GM18873 (cell line): ENCODE measurements around the gene ANAPC5.
A peak's percentile ranks its signal among the peaks of the same experiment; 100 is the strongest.
"Not testable (repeated sequence)": the region's sequence is repeated elsewhere in the genome, so short reads cannot be mapped to it uniquely, and the experiment has no call there.

Experiments
- ATAC-seq: cut with Tn5 transposase; IDR thresholded peaks from one replicate; pipeline ENCODE4 v1.9.1; 2021; ENCODE audit warnings: mild to moderate bottlenecking, moderate library complexity, moderate number of reproducible peaks; ENCODE audit not compliant: unreplicated experiment, low FRiP score

The ANAPC5 gene

GRCh38 chr12:121318121-121318520 is 34.1 kb downstream of the ANAPC5 start:
- no peak for ATAC-seq

DNA sequence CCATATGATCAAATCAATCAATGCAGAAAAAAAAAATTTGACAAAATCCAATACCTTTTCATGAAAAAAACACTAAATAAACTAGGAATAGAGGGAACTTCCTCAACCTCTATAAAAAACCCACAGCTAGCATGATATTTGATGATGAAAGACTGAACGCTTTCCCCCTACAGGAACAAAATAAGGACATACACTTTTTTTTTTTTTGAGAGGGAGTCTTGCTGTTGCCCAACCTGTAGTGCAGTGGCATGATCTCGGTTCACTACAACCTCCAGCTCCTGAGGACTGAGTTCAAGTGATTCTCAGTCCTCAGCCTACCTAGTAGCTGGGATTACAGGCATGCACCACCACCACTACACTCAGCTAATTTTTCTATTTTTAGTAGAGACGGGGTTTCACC is 37.8 kb downstream of the ANAPC5 start:
- ATAC-seq = no peak

- ATAC-seq = not testable (repeated sequence)
These were observed 42.0 kb downstream of the ANAPC5 start for GRCh38 chr12:121310231-121310630.

DNA sequence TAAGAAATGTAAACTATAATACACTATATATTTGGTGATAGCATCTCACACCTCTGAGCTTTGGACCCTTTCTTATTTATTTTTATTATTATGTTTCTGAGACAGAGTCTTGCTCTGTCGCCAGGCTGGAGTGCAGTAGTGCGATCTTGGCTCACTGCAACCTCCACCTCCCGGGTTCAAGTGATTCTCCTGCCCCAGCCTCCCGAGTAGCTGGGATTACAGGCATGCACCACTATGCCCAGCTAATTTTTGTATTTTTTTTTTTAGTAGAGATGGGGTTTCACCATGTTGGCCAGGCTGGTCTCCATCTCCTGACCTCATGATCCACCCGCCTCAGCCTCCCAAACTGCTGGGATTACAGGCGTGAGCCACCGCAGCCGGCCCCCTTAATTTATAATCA is 44.8 kb downstream of the ANAPC5 start:
- ATAC-seq = not testable (repeated sequence)

DNA sequence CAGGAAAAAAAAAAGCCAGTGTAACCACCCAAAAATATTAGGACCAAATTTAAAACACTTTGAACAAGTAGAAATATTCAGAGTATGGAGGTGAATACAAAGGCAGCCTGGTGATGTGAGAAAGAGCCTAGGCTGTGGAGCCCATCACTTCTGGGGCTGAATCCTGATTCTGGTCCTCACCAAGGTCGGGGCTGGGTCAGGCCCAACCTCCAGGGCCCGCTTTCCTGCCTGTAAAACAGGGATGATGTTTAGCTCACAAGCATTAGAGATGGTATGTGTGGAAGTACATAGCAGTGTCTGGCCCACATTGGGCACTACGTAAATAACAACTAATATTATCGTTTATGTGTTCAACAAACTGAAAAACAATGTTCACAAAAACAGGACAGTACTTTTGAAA is 47.9 kb downstream of the ANAPC5 start:
- ATAC-seq = no peak

- ATAC-seq = no peak
These were observed 50.3 kb downstream of the ANAPC5 start for GRCh38 chr12:121301876-121302275.

- ATAC-seq = no peak
These were observed 52.0 kb downstream of the ANAPC5 start for GRCh38 chr12:121300083-121300819.

DNA sequence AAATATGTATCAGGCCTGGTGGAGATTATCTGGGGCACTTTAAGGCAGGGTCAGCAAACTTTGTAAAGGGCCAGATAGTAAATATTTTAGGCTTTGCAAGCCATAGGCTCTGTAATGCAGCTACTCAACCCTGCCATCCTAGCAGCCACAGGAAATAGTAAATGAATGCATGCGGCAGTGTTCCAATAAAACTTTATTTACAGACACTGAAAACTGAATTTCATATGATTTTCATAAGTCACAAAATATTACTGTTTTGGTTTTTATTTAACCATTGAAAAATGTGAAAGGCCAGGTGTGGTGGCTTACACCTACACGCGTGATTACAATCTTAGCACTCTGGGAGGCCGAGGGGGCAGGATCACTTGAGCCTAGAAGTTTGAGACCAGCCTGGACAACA is 52.5 kb downstream of the ANAPC5 start:
- no peak for ATAC-seq

DNA sequence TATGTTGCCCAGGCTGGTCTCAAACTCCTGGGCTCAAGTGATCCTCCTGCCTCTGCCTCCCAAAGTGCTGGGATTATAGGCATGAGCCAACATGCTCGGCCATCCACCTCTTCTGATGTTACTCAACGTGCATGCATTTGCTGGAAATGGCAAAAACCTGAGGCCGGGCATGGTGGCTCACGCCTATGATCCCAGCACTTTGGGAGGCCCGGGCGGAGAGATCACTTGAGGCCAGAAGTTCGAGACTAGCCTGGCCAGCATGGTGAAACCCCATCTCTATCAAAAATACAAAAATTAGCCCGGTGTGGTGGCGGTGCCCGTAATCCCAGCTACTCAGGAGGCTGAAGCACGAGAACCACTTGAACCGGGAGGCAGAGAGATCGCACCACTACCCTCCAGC is 53.8 kb downstream of the ANAPC5 start:
- ATAC-seq = not testable (repeated sequence)

DNA sequence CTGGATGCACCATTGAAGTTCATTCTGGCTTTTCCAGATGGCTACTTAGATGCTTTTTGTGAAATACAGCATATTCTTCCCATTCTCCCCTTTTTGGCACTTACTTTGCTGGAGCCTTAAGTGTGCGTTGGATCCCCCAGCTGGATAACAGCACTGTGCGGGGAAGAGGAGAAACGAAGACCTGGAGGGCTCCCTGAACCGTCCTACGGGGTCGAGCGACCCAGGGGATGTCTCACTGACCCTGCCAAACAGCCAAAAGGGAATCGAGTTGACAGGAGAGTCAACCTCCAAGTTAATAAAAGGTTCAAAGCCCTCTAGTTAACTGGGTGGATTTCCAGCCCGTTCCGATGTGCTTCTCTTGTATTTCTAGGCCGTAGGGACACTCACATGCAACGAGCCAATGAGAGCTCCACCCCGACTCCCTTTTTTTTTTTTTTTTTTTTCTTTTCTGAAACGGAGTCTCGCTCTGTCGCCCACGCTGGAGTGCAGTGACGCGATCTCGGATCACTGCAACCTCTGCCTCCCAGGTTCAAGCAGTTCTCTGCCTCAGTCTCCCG is 54.7 kb downstream of the ANAPC5 start:
- ATAC-seq = peak; percentile 2

GRCh38 chr12:121296618-121297434 is 55.4 kb downstream of the ANAPC5 start, which contains the start of gene CAMKK2:
TSS of gene CAMKK2 (minus strand) at chr12:121296709. CDS start at chr12:121274526, 22,183 bp downstream.
- peak; percentile 43 for ATAC-seq

GRCh38 chr12:121295746-121296617 is 56.2 kb downstream of the ANAPC5 start:
- peak; percentile 32 for ATAC-seq

GRCh38 chr12:121295116-121295745 is 57.0 kb downstream of the ANAPC5 start:
- ATAC-seq = no peak

DNA sequence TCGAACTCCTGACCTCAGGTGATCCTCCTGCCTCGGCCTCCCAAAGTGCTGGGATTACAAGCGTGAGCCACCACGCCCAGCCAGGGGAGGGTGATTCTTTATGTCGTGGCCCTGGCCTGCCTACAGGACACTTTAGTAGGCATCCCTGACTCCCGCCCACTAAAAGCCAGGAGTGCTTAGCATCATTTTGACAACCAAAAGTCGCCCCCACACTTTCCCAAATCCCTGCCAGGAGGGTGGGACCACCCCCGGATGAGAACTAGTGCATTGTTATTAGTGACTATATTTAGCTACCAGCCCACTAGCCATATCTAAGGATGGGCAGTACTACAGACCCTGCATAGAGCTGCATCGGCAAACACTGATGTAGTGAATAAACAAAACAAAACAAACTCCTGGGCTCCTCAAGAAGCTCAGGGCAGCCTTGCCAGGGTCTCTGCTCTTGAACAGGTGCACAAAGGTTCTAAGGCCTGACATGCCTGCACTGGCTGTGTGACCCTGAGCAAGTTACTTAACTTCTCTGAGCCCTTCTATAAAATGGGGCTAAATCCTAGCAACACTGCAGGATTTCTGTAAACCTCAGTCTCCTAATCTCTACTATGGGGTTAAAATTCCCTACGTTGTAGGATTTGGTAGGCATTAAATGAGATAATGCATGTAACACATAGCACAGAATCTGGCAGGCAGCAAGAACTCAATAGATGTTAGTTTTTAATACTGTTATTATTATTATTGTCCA is 57.9 kb downstream of the ANAPC5 start:
- no peak for ATAC-seq

- ATAC-seq = no peak
These were observed 58.6 kb downstream of the ANAPC5 start for GRCh38 chr12:121293603-121294002.

- ATAC-seq = no peak
These were observed 61.8 kb downstream of the ANAPC5 start for GRCh38 chr12:121290410-121290809.

DNA sequence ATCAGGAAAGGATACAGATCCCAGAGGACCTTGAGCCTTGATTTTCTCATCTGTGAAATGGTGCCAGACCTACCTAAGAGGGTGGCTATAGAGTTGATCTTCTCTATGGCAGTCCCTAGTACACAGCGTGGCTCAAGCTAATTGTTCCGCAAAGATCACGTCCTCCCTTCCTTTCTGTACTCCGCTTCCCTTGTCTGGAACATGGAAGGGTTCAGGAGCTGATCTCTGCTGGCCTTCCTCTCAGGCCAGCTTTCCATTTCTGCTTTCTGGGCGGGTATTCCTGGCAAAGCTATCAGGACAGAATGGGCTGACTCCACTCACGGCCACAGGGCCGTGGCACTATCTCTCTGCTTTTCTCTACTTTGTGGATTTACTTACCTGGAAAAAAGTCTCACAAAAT is 62.2 kb downstream of the ANAPC5 start:
- ATAC-seq = no peak

GRCh38 chr12:121288986-121289385 is 63.2 kb downstream of the ANAPC5 start:
- no peak for ATAC-seq

GRCh38 chr12:121288158-121288845 is 63.9 kb downstream of the ANAPC5 start:
- no peak for ATAC-seq
